NCI-H2227 (cell line): ENCODE results near the gene USP32.
A peak's percentile ranks its signal among the peaks of the same experiment; 100 is the strongest.
"Not testable (repeated sequence)": the region's sequence is repeated elsewhere in the genome, so short reads cannot be mapped to it uniquely, and the experiment has no call there.

Experiments
- DNase-seq: peaks from one replicate; lab custom pipeline; 2025; ENCODE audit not compliant: unreplicated experiment; lab: John Stamatoyannopoulos, UW

Gene USP32

GRCh38 chr17:60248618-60249289, 143.2 kb downstream of the USP32 start:
- no peak for DNase-seq

DNA sequence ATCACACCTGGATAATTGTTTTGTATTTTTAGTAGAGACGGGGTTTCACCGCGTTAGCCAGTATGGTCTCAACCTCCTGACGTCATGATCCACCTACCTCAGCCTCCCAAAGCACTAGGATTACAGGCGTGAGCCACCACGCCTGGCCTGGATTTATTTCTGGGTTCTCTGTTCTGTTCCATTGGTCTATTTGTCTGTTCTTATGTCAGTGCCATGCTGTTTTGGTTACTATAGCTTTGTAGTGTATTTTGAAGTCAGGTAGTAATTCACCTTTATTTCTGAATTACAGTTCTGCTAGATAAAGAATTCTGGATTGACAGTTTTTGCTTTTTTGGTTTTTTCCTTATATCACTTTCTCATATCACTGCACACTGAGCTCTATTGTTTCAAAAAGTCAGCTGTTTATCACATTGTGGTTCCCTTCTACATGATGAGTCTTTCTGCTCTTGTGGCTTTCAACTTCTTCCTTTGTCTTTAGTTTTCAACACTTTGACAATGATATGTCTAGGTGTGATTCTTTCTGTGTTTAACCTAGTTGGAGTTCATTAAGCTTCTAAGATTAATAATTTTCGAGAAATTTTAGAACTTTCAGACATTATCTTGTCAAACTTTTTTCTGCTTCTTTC, 144.0 kb downstream of the USP32 start:
- no peak for DNase-seq

DNA sequence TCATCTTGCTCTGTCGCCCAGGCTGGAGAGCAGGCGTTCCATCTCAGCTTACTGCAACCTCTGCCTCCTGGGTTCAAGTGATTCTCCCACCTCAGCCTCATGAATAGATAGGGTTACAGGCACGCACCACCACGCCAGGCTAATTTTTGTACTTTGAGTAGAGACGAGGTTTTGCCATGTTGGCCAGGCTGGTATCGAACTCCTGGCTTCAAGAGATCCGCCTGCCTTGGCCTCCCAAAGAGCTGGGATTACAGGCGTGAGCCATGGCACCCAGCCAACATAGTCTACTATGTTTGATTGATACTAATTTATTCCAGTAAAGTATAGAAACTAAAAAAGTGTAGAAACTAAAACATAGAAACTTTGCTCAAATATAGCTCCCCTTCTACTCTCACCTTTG, 147.3 kb downstream of the USP32 start:
- DNase-seq, result no peak

GRCh38 chr17:60240290-60240689, 151.6 kb downstream of the USP32 start:
- DNase-seq, result no peak

GRCh38 chr17:60231691-60232090, 160.2 kb downstream of the USP32 start:
- DNase-seq, result peak; percentile 6

DNA sequence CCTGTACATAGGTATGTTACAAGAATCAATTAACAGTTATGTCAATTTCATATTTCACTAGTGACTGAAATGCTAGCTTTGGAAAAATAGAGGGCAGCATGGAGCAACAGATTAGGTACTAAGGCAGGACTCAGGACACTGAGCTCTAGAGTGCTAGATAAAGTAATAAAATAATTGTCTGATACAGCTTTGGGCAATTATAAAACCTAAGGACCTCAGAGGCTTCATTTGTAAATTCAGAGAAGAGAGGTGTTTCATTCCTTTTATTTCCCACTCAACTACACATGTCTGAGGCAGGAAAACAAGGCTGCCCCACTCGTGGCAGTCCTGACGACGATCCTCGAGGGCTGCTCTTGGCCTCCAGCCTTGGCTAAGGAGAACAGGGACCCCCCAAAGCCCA, 160.7 kb downstream of the USP32 start:
- peak; percentile 19 for DNase-seq

GRCh38 chr17:60230358-60230757, 161.6 kb downstream of the USP32 start:
- DNase-seq, result no peak

- DNase-seq, result no peak
Observed at GRCh38 chr17:60229188-60229802, 162.6 kb downstream of the USP32 start.

DNA sequence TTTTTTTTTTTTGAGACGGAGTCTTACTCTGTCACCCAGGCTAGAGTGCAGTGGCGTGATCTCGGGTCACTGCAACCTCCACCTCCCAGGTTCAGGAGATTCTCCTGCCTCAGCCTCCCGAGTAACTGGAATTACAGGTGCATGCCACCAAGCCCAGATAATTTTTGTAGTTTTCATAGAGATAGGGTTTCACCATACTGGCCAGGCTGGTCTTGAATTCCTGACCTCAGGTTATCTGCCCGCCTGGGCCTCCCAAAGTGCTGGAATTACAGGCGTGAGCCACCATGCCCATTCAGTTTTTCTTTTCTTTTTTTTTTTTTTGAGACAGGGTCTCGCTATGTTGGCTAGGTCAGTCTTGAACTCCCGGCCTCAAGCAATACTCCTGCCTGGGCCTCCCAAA, 164.7 kb downstream of the USP32 start:
- DNase-seq, result not testable (repeated sequence)

GRCh38 chr17:60224064-60224463, 167.9 kb downstream of the USP32 start:
- DNase-seq, result no peak

GRCh38 chr17:60223456-60223855, 168.5 kb downstream of the USP32 start:
- no peak for DNase-seq

- DNase-seq, result not testable (repeated sequence)
Observed at GRCh38 chr17:60218774-60219173, 173.2 kb downstream of the USP32 start.

DNA sequence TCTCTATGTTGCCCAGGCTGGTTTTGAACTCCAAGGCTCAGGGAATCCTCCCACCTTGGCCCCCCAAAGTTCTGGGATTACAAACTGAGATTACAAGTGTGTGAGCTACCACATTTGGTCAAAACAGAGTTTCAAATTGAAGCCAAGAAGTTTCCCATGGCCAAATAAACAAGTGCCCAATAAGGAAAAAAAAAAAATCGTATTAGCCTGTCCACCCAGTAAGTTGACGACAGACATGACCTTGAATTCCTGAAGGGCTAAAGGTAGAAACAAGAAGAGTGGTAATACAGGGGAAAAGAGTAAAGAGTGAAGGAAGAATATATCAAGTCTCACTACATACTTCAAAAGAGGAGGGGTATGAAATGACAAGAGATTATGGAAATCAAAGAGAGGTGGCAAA, 176.0 kb downstream of the USP32 start:
- DNase-seq, result not testable (repeated sequence)

DNA sequence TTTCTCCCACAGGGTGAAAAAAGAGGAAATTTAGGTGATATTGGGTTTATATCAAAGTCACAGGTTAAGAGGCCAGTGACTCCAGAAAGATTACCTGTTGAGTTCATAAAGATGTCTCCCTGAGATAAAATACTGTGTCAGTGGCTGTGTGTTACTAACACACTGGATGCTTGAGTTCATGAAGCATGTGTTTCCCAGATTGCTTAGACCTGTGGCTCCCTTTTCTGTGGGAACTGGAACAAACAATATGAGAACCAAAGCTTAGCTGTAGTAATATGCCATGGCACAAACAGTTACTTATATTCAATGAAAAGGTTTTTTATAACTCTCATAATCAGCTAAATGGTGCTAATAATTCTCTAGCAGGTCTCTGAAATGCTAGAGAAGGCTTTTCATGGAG, 180.7 kb downstream of the USP32 start:
- not testable (repeated sequence) for DNase-seq

DNA sequence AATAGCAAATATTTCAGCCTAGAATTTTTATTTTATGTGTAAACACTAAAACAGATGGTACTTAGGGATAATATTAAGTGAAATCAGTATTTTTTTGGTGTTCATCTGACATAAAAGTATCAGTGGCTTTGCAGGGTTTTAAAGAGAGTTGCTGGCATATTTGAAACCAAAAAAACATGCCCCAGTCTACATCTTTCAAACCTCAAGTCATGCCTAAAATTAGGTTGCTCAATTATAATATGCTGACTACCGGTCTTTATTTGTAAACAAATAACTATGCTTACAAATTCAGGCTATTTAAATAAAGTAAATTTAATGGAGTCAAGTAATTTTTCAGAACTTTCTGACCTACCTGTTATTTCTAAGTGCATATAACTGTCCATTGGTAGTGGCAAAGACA, 183.6 kb downstream of the USP32 start:
- DNase-seq, result not testable (repeated sequence)

DNA sequence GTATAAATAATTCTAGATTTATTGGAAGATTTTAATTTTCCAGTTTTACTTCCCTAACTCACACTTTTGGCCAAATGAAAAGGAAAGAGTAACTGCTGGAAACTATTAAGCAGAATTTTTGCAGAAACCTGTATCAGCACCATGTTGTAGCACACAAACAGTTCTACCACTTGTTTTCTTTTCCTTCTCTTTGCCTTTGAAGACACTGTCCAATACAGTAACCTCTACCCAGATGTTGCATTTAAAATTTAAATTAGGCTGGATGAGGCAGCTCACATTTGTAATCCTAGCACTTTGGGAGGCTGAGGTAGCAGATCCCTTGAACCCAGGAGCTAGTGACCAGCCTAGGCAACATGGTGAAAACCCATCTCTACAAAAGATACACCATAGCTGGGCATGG, 186.2 kb downstream of the USP32 start:
- not testable (repeated sequence) for DNase-seq

GRCh38 chr17:60198630-60199029, 193.3 kb downstream of the USP32 start:
- not testable (repeated sequence) for DNase-seq

GRCh38 chr17:60194141-60194540, 197.8 kb downstream of the USP32 start:
- DNase-seq, result not testable (repeated sequence)

- no peak for DNase-seq
Observed at GRCh38 chr17:60193482-60193881, 198.5 kb downstream of the USP32 start.

DNA sequence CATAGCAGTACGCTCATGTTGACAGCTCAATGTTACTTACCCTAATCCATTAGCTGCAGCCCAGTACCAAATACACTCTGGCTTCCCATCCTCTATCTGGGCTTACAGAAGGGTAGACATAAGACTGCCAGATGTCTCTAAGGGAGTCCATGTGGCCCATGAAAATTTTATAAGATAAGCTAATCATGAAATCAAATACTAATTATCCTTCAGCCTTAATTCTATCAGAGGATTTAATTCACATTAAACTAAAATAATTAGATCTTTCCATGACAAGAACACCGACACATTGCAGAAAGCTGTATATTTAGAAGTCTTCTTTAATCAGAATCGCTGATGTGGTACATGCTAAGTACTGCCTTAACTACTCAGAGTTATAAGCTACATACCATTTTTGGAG, 198.9 kb downstream of the USP32 start:
- DNase-seq, result not testable (repeated sequence)

DNA sequence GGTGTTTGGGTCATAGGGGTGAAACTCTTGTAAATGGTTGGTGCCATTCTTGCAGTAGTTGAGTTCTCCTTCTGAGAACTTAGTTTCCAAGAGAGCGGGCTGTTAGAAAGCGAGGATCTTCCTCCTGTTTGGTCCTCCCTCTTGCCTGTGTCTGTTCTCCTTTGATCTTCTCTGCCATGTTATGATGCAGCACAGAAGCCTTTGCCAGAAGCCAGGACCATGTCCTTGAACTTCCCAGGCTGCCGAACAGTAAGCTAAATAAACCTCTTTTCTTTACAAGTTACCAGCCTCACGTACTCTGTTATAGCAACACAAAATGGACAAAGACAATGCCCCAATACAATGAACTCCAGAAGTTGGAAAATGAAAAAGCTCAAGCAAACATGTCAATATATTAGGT, 201.9 kb downstream of the USP32 start:
- not testable (repeated sequence) for DNase-seq

DNA sequence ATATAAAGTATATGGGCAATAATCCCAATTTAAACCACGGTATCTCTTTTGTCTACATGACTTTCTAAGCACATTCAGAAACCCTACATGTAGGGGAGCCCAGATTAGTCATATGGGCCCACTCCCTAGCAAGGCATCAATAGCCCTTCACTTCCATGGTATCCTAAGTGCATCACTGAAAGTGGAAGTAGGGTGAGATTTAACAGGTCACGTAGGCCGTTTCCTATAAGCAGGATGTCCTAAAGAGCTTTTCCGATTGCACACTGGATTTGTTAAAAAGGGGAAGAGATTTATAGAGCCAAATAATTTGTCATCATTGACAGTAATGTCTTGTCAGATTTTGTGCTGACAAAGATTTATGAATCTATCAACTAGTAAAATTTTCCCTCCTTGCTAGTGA, 203.2 kb downstream of the USP32 start:
- DNase-seq, result no peak
